NCI-H82 (cell line): Measurements from ENCODE around the gene GRN.
"Not testable (repeated sequence)": the region's sequence is repeated elsewhere in the genome, so short reads cannot be mapped to it uniquely, and the experiment has no call there.

Experiments
- DNase-seq: peaks from one replicate; lab custom pipeline; 2025; lab: John Stamatoyannopoulos, UW

The GRN gene

GRCh38 chr17:44383363-44383762, 38.3 kb downstream of the GRN start:
- DNase-seq: no peak

GRCh38 chr17:44383861-44384260, 38.8 kb downstream of the GRN start:
- no peak for DNase-seq

GRCh38 chr17:44384281-44384822, 39.2 kb downstream of the GRN start:
- DNase-seq: peak; percentile 57

GRCh38 chr17:44384823-44385286, 39.8 kb downstream of the GRN start:
- no peak for DNase-seq

- DNase-seq: peak; percentile 94
Observed at GRCh38 chr17:44385287-44386181, 40.4 kb downstream of the GRN start.

GRCh38 chr17:44386182-44386525, 41.1 kb downstream of the GRN start:
- DNase-seq: no peak

GRCh38 chr17:44387804-44388203, 42.7 kb downstream of the GRN start:
- no peak for DNase-seq

- no peak for DNase-seq
Observed at GRCh38 chr17:44389281-44389680, 44.2 kb downstream of the GRN start, which contains the start of gene ITGA2B. Gene ITGA2B, minus strand, starts transcription at chr17:44389649. Its CDS starts 176 bp downstream, at chr17:44389473.

- DNase-seq: peak; percentile 31
Observed at GRCh38 chr17:44389723-44390202, 44.7 kb downstream of the GRN start.

GRCh38 chr17:44390250-44390870, 45.3 kb downstream of the GRN start:
- DNase-seq: peak; percentile 19

- not testable (repeated sequence) for DNase-seq
Observed at GRCh38 chr17:44394112-44394511, 49.0 kb downstream of the GRN start.

GRCh38 chr17:44394833-44395232, 49.7 kb downstream of the GRN start:
- no peak for DNase-seq

GRCh38 chr17:44396946-44397345, 51.8 kb downstream of the GRN start:
- no peak for DNase-seq

GRCh38 chr17:44397479-44398440, 52.7 kb downstream of the GRN start:
- DNase-seq: no peak

GRCh38 chr17:44398692-44399691, 53.9 kb downstream of the GRN start:
- DNase-seq: no peak

GRCh38 chr17:44400226-44400847, 55.2 kb downstream of the GRN start:
- DNase-seq: peak; percentile 29
